HepG2 (cell line): ENCODE data around the gene MED19. TPM values are rescaled to one million over a fixed set of nuclear protein-coding genes. Genes with fewer than 3 reads are reported as not detected.

Source experiments
- BORCS8-MEF2B ChIP-seq: sonication (generic); formaldehyde crosslinking; IDR thresholded peaks from 2 replicates; pipeline ENCODE4 v1.8.0; 2022; ENCODE audit warnings: mild to moderate bottlenecking, missing genetic modification reagents
- DNMT1 ChIP-seq: sonication (generic); formaldehyde crosslinking; IDR thresholded peaks from 2 replicates; pipeline ENCODE4 v1.5.1; 2020; ENCODE audit warnings: mild to moderate bottlenecking, missing genetic modification reagents
- ERF ChIP-seq: IDR thresholded peaks from 2 replicates; pipeline ENCODE4 v1.6.1; 2018; ENCODE audit warnings: missing biosample characterization, missing genetic modification reagents
- FOXA3 ChIP-seq: IDR thresholded peaks from 2 replicates; pipeline ENCODE4 v1.6.1; 2016; ENCODE audit warnings: missing genetic modification reagents, missing compliant biosample characterization
- HOMEZ ChIP-seq: IDR thresholded peaks from 2 replicates; pipeline ENCODE4 v1.6.1; 2016; ENCODE audit warnings: low read depth
- HOXA3 ChIP-seq: sonication (generic); formaldehyde crosslinking; IDR thresholded peaks from 2 replicates; pipeline ENCODE4 v1.5.0; 2020; ENCODE audit warnings: missing genetic modification reagents
- KLF16 ChIP-seq, 2 experiments: sonication (generic) in 1 of 2; formaldehyde crosslinking in 1 of 2; IDR thresholded peaks; 2 replicates each; pipeline versions ENCODE4 v1.6.1 to v1.8.0; 2016 to 2023; ENCODE audit warnings: missing genetic modification reagents in 2 of 2, missing compliant biosample characterization in 1 of 2
- MXD4 ChIP-seq: IDR thresholded peaks from 2 replicates; pipeline ENCODE4 v1.6.1; 2016; ENCODE audit warnings: mild to moderate bottlenecking, missing biosample characterization, missing genetic modification reagents
- NFAT5 ChIP-seq: sonication (generic); formaldehyde crosslinking; IDR thresholded peaks from 2 replicates; pipeline ENCODE4 v1.4.0; 2020; ENCODE audit warnings: missing genetic modification reagents
- NR2C2 ChIP-seq: sonication (generic); formaldehyde crosslinking; IDR thresholded peaks from 2 replicates; pipeline ENCODE4 v1.4.0; 2020; ENCODE audit warnings: missing genetic modification reagents, mild to moderate bottlenecking, moderate library complexity, borderline replicate concordance
- PAF1 ChIP-seq: IDR thresholded peaks from 2 replicates; pipeline ENCODE4 v1.6.1; 2016; ENCODE audit warnings: missing genetic modification reagents, missing compliant biosample characterization
- PHF5A ChIP-seq: IDR thresholded peaks from one replicate; pipeline ENCODE4 v1.6.1; 2018; ENCODE audit warnings: low read depth, missing genetic modification reagents; ENCODE audit not compliant: unreplicated experiment
- RBAK ChIP-seq: sonication (generic); formaldehyde crosslinking; IDR thresholded peaks from 2 replicates; pipeline ENCODE4 v1.5.1; 2020; ENCODE audit warnings: mild to moderate bottlenecking, missing genetic modification reagents
- SMAD1 ChIP-seq: sonication (generic); formaldehyde crosslinking; IDR thresholded peaks from 2 replicates; pipeline ENCODE4 v1.4.0; 2020; ENCODE audit warnings: missing genetic modification reagents, low read depth, mild to moderate bottlenecking, borderline replicate concordance
- SMAD3 ChIP-seq: sonication (generic); formaldehyde crosslinking; IDR thresholded peaks from 2 replicates; pipeline ENCODE4 v1.4.0; 2020; ENCODE audit warnings: missing genetic modification reagents
- SP2 ChIP-seq: sonication (generic); formaldehyde crosslinking; IDR thresholded peaks from 2 replicates; pipeline ENCODE4 v1.5.1; 2020; ENCODE audit warnings: mild to moderate bottlenecking, missing genetic modification reagents
- TCF7 ChIP-seq: sonication (generic); IDR thresholded peaks from 2 replicates; pipeline ENCODE4 v1.6.1; 2016; ENCODE audit warnings: antibody characterized with exemption, low read depth
- TFDP1 ChIP-seq: IDR thresholded peaks from 2 replicates; pipeline ENCODE4 v1.6.1; 2016; ENCODE audit warnings: missing compliant biosample characterization, missing genetic modification reagents, borderline replicate concordance
- YEATS2 ChIP-seq: sonication (generic); formaldehyde crosslinking; IDR thresholded peaks from 2 replicates; pipeline ENCODE4 v1.4.0; 2020; ENCODE audit warnings: missing genetic modification reagents, borderline replicate concordance
- ZBTB38 ChIP-seq: sonication (generic); formaldehyde crosslinking; IDR thresholded peaks from 2 replicates; pipeline ENCODE4 v1.5.1; 2020; ENCODE audit warnings: mild to moderate bottlenecking, missing genetic modification reagents
- ZNF136 ChIP-seq: sonication (generic); formaldehyde crosslinking; IDR thresholded peaks from 2 replicates; pipeline ENCODE4 v1.8.1; 2022; ENCODE audit warnings: low read depth, mild to moderate bottlenecking, moderate library complexity, missing genetic modification reagents
- polyA plus RNA-seq, 8 experiments: library from polyadenylated mRNA; depleted of rRNA in 3 of 8; stranded (reverse) in 7 of 8; unstranded in 1 of 8; fragments of >200 nt; fragmentation: Illumina TruSeq in 4 of 8; extraction: Trizol in 4 of 8; gene quantifications; 2 replicates each; pipeline versions ENCODE4 v1.2.1 to v1.2.3, GENCODE V29; 2011 to 2016; ENCODE audit warnings: low read depth in 4 of 8, missing spikeins in 1 of 8, mixed read lengths in 1 of 8; ENCODE audit not compliant: insufficient read depth in 1 of 8
- total RNA-seq, 5 experiments: library from RNA; depleted of rRNA; stranded (reverse); fragments of >200 nt; fragmentation: Illumina TruSeq; extraction: Trizol; gene quantifications; 2 replicates each; pipeline ENCODE4 v1.2.3, GENCODE V29; 2016; ENCODE audit warnings: low read depth in 1 of 5

Gene MED19
- total and polyA plus RNA-seq, 2 of the 13 experiments (the other 11 are each of a cell fraction or from before 2014, with no cell fraction given), result 12.9 to 13.8 TPM

DNA sequence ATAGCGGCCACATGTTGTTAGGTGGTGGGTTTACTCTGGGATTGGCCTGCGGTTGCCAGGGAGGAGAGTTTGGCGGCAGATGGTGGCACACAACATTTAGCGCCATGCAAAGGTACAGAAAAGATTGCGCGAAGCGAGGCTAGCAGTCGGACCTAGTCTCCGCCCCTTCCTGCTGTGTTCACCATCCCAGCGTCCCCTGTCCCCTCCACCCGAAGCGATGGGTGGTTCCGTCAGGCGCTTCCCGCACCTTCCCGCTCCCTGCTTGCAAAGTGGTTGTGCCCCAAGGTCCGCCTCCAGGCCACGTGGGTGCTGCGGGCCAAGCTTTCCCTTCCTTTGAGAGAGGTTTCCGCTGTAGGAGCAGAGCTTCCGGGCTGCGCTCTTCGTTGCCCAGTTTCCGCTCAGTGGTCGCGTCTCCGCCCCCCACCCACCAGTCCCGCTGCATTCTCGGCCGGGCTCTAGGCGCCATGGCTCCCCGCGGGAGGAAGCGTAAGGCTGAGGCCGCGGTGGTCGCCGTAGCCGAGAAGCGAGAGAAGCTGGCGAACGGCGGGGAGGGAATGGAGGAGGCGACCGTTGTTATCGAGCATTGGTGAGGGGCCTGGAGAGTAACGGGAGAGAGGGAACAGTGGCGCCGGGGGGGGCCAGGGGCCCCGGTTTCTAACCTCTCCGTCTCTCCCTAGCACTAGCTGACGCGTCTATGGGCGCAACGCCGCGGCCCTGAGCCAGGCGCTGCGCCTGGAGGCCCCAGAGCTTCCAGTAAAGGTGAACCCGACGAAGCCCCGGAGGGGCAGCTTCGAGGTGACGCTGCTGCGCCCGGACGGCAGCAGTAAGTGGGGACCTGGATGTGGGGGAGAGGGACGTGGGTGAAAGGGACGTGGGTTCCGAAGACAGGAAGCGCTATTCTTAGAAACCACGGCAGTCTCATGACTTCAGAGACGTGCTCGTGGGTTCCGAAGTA lies 29.4 kb upstream of the MED19 start, which contains the start of gene SELENOH (continued):
- TF ChIP-seq NFAT5 (CRISPR knock-in tag) (no peak), FOXA3 (CRISPR knock-in tag) (peak; percentile 52), ZNF136 (CRISPR knock-in tag) (0 out of 2 replicates have a peak, but pooled peaks have one; percentile 39), PAF1 (CRISPR knock-in tag) (peak; percentile 80; the same call in 1 of the 2 replicates), NR2C2 (CRISPR knock-in tag) (peak; percentile 83; the same call in 1 of the 2 replicates), SP2 (CRISPR knock-in tag) (peak; percentile 60; the same call in 1 of the 2 replicates), TCF7 (no peak), KLF16 (CRISPR knock-in tag; IDR thresholded peaks at IDR 0.05) (peak in 1 of 2 experiments; percentile 85; a peak in 2 of 4 replicates), HOMEZ (no peak), SMAD3 (CRISPR knock-in tag) (0 out of 2 replicates have a peak, but pooled peaks have one; percentile 63), TFDP1 (peak; percentile 80; the same call in 1 of the 2 replicates), YEATS2 (peak; percentile 79; the same call in 1 of the 2 replicates), ERF (CRISPR knock-in tag) (peak; percentile 75), SMAD1 (CRISPR knock-in tag) (peak; percentile 87; the same call in 1 of the 2 replicates), RBAK (no peak), BORCS8-MEF2B (CRISPR knock-in tag) (peak; percentile 82), PHF5A (CRISPR knock-in tag) (peak; percentile 79), HOXA3 (CRISPR knock-in tag) (peak; percentile 77), MXD4 (CRISPR knock-in tag) (peak; percentile 76; the same call in 1 of the 2 replicates), DNMT1 (CRISPR knock-in tag) (no peak), ZBTB38 (CRISPR knock-in tag) (peak; percentile 83)
